Peyer's patch (tissue), 4 donors: Measurements from ENCODE around the gene IL17RD.

Experiments used
- POLR2A ChIP-seq, 2 donors: fragments of 450-650 bp; IDR thresholded peaks; one replicate each; pipeline ENCODE4 v1.5.1; 2017; ENCODE audit warnings: antibody characterized with exemption in 2 of 2, mild to moderate bottlenecking in 2 of 2, moderate library complexity in 2 of 2
- TF ChIP-seq, protein P1 (sequence below), 6 experiments: fragments of 450-650 bp in 4 of 6; fragments of 200-600 bp in 2 of 6; sonication (generic) in 1 of 6; IDR thresholded peaks; one replicate each; pipeline ENCODE4 v1.5.1; 2017 to 2019; ENCODE audit warnings: antibody characterized with exemption in 6 of 6, mild to moderate bottlenecking in 3 of 6, moderate library complexity in 1 of 6

DNA sequence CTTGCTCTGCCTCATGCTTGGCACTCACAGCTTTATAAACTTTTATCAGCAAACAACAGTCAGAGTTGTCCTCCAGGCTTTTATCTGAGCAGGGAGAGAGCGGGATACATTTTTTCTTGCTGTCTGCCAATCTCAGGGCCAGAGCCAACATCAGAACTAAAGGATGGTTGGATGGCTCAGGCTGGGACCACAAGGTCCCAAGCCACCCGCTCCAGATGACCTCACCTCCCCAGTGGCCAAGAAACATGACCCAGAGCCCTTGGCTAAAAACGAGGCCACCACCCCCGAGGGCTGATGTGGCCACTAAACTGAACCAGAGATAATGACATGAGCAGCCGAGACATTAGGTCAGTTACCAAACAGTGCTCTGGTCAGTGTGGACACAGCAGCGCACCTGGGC is 123.5 kb downstream of the IL17RD start:
- TF ChIP-seq, protein P1, sequence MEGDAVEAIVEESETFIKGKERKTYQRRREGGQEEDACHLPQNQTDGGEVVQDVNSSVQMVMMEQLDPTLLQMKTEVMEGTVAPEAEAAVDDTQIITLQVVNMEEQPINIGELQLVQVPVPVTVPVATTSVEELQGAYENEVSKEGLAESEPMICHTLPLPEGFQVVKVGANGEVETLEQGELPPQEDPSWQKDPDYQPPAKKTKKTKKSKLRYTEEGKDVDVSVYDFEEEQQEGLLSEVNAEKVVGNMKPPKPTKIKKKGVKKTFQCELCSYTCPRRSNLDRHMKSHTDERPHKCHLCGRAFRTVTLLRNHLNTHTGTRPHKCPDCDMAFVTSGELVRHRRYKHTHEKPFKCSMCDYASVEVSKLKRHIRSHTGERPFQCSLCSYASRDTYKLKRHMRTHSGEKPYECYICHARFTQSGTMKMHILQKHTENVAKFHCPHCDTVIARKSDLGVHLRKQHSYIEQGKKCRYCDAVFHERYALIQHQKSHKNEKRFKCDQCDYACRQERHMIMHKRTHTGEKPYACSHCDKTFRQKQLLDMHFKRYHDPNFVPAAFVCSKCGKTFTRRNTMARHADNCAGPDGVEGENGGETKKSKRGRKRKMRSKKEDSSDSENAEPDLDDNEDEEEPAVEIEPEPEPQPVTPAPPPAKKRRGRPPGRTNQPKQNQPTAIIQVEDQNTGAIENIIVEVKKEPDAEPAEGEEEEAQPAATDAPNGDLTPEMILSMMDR (IDR thresholded peaks at IDR 0.05), result no peak
- TF ChIP-seq POLR2A (IDR thresholded peaks at IDR 0.05), result no peak
